GM12891 (cell line): ENCODE results near the gene IDH1.

ENCODE experiments used
- POLR2A ChIP-seq: IDR thresholded peaks from 2 replicates; pipeline ENCODE4 v1.6.1; 2011; ENCODE audit warnings: low read depth, low read length, control low read depth
- POLR2AphosphoS5 ChIP-seq: IDR thresholded peaks from 2 replicates; pipeline ENCODE4 v1.6.1; 2011; ENCODE audit warnings: low read depth, low read length, control low read depth
- POU2F2 ChIP-seq: IDR thresholded peaks from 2 replicates; pipeline ENCODE4 v1.6.1; 2011; ENCODE audit warnings: low read depth, mild to moderate bottlenecking, control low read depth, low read length, moderate library complexity
- SPI1 ChIP-seq: IDR thresholded peaks from 2 replicates; pipeline ENCODE4 v1.6.1; 2011; ENCODE audit warnings: low read depth, low read length, control low read depth
- TAF1 ChIP-seq: IDR thresholded peaks from 2 replicates; pipeline ENCODE4 v1.6.1; 2011; ENCODE audit warnings: low read depth, low read length, control low read depth

- TF ChIP-seq POLR2AphosphoS5 = no peak
- TF ChIP-seq POLR2A = no peak
- no peak for TF ChIP-seq SPI1
- TF ChIP-seq TAF1 = no peak
- no peak for TF ChIP-seq POU2F2
Observed at GRCh38 chr2:208186465-208186864, 68.4 kb downstream of the IDH1 start.
